Activated CD4-positive, alpha-beta memory T cell treated with anti-CD3 and anti-CD28 coated beads for 36 hours (primary cell): ENCODE measurements around the gene TMEM123. TPM values are rescaled to one million over a fixed set of nuclear protein-coding genes. Genes with fewer than 3 reads are reported as not detected.
"Not testable (repeated sequence)": the region's sequence is repeated elsewhere in the genome, so short reads cannot be mapped to it uniquely, and the experiment has no call there.

ENCODE experiments used
- CTCF ChIA-PET: fragments of 350-600 bp; sonication (Branson Sonifier 250); formaldehyde crosslinking; loops from one replicate; lab custom pipeline; 2021; ENCODE audit warnings: antibody characterized with exemption, inconsistent platforms; lab: Charles Lee
- POLR2A ChIA-PET: fragments of 350-600 bp; sonication (Branson Sonifier 250); formaldehyde crosslinking; loops from one replicate; lab custom pipeline; 2021; ENCODE audit warnings: antibody characterized with exemption; lab: Charles Lee
- DNase-seq: peaks from one replicate; pipeline ENCODE4 v3.0.0-alpha.2; 2020
- H3K27ac Mint-ChIP-seq: one replicate; pipeline ENCODE4 v1.8.0; 2021; ENCODE audit warnings: mixed read lengths
- H3K27me3 Mint-ChIP-seq: one replicate; pipeline ENCODE4 v1.8.0; 2021; ENCODE audit warnings: mixed read lengths
- H3K36me3 Mint-ChIP-seq: one replicate; pipeline ENCODE4 v1.8.0; 2021; ENCODE audit warnings: mixed read lengths
- H3K4me1 Mint-ChIP-seq: one replicate; pipeline ENCODE4 v1.8.0; 2021; ENCODE audit warnings: low read depth, mixed read lengths
- H3K4me3 Mint-ChIP-seq: one replicate; pipeline ENCODE4 v1.8.0; 2021; ENCODE audit warnings: mild to moderate bottlenecking, mixed read lengths
- H3K9me3 Mint-ChIP-seq: one replicate; pipeline ENCODE4 v1.8.0; 2021; ENCODE audit warnings: mixed read lengths
- intact Hi-C: fragments of 100-400 bp; cut with micrococcal nuclease; formaldehyde crosslinking; loops from one replicate; pipeline ENCODE4 v1.15.1; 2023
- total RNA-seq, 2 experiments: library from RNA; stranded (reverse); gene quantifications; one replicate each; pipeline ENCODE4 v1.2.3, GENCODE V29; 2021

The TMEM123 gene
- total RNA-seq, 2 experiments from 2014 or later = 175 to 180 TPM

DNA sequence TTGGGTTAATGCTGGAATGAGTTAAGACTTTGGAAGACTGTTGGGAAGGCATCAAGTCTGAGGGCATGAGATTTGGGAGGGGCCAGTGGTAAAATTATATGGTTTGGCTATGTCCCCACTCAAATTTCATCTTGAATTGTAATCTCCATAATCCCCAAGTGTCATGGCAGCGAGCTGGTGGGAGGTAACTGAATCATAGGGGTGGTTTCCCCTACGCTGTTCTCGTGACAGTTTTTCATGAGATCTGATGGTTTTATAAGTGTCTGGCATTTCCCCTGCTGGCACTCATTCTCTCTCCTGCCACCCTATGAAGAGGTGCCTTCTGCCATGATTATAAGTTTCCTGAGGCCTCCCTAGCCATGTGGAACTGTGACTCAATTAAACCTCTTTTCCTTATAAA is 19.0 kb downstream of the TMEM123 start:
- POLR2A ChIA-PET, CTCF ChIA-PET, H3K27me3 Mint-ChIP-seq, H3K4me3 Mint-ChIP-seq, intact Hi-C loops, DNase-seq: not testable (repeated sequence)
- peak overlapping the region; percentile 29 for H3K27ac Mint-ChIP-seq
- H3K4me1 Mint-ChIP-seq = peaks cover 80% of the 10 kb centered on the region
- H3K9me3 Mint-ChIP-seq = peaks cover 28% of the 10 kb centered on the region
- H3K36me3 Mint-ChIP-seq = peaks cover 70% of the 10 kb centered on the region

DNA sequence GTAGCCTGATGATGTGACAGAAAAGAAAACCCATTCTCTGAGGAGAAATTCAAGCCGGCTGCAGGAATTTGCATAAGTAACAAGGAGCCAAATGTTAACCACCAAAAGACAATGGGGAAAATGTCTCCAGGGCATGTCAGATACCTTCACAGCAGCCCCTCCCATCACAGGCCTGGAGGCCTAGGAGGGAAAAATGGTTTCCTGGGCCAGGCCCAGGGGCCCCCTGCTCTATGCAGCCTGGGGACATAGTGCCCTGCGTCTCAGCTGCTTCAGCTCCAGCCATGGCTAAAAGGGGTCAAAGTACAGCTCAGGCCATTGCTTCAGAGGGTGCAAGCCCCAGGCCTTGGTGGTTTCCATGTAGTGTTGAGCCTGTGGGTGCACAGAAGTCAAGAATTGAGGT is 20.0 kb downstream of the TMEM123 start:
- H3K27me3 Mint-ChIP-seq, DNase-seq, intact Hi-C loops, CTCF ChIA-PET, H3K4me3 Mint-ChIP-seq, POLR2A ChIA-PET: not testable (repeated sequence)
- Mint-ChIP-seq H3K4me1 (peaks cover 73% of the 10 kb centered on the region), H3K36me3 (peaks cover 62% of the 10 kb centered on the region), H3K9me3 (peaks cover 28% of the 10 kb centered on the region), H3K27ac (peak overlapping the region; percentile 68)

DNA sequence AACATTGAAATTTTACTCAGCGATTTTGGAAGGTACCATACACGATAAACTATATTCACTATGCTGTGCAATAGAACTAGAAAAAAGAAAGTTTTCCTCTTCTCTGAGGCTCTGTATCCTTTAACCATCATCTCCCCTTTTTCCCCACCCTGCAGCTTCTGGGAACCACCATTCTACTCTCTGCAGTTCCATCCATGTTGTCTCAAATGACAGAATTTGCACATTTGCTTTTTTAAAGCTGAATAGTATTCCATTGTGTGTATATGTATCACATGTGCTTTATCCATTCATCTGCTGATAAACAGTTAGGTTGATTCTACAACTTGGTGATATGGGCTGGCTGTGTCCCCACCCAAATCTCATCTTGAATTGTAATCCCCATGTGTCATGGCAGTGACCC is 21.2 kb downstream of the TMEM123 start:
- Mint-ChIP-seq H3K27ac (peak overlapping the region; percentile 74), H3K9me3 (peaks cover 28% of the 10 kb centered on the region), H3K27me3 (no peaks in the 10 kb centered on the region), H3K4me3 (no peak overlapping the region), H3K36me3 (peaks cover 56% of the 10 kb centered on the region), H3K4me1 (peaks cover 70% of the 10 kb centered on the region)
- no peak for DNase-seq
- intact Hi-C loops = no loop called here
- CTCF ChIA-PET = interaction anchor here (1.9 kb wide), 1 partner anchor 20 kb away, joined by 6 read pairs; no protein-coding TSS in a partner anchor
- POLR2A ChIA-PET = no interaction called here

DNA sequence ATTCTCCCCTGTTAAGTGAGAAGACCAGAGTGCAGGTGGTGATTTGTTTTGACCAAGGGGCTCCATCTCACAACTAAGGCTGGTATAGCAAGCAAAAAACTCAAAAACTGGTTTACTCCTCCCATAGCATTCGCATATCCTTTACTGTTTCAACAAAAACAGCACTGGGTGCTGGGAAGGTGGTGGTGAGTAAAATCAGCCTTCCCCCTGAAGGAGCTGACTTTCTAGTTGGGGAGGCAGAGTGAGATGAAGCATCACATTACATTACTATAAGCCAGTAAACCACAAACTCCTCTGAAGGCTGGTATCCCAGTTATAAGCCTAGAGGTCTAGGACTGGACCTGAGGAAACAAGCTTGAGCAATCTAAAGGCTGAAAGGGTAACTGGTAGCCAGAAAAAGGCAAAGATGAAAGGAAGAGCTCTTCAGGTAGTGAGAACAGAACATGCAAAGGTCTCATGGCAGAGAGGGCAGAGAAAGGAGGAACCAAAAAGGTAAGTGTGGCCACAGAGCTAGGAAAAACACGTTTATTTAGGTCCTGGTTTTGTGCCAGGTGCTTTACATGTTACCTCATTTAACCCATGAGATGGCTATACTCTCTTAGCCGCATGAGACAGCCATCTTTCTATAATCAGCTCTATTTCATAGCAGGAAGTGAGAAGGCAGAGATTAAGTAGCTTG is 22.3 kb downstream of the TMEM123 start:
- Mint-ChIP-seq H3K27ac (peak overlapping the region; percentile 94), H3K4me3 (peak overlapping the region; percentile 45), H3K4me1 (peaks cover 69% of the 10 kb centered on the region), H3K9me3 (peaks cover 28% of the 10 kb centered on the region), H3K27me3 (no peaks in the 10 kb centered on the region), H3K36me3 (peaks cover 48% of the 10 kb centered on the region)
- intact Hi-C loops = loop anchor here (1.0 kb wide), 6 partner anchors 9 to 83 kb away; partner anchors contain the start of gene BIRC2
- DNase-seq = peak; percentile 74
- POLR2A ChIA-PET = interaction anchor here (0.9 to 1.4 kb wide), 2 partner anchors 10 to 21 kb away, joined by 3 to 7 read pairs; no protein-coding TSS in a partner anchor
- CTCF ChIA-PET = interaction anchor here (1.0 to 1.9 kb wide), 6 partner anchors 20 to 40 kb away, joined by 3 to 7 read pairs (median 4); partner anchors contain the start of gene TMEM123

DNA sequence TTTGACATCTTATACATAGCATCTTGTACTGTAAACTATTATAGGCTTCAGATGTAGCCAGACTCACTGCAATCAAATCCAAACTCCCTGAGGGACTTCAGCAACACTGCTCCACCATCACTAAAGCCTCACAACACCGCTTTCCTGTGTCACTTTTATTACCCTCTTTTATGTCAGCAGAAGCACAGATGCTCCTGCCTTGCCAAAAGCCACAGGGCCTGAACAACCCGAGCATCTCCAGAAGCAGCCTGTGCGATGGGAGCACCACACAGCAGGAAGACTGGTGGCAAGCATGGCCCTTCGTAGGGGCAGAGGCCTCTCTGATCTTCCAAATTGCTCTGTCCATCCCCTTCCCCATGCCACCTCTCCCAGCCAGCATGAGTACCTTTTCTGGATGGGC is 22.9 kb downstream of the TMEM123 start:
- Mint-ChIP-seq H3K27me3 (no peaks in the 10 kb centered on the region), H3K4me3 (no peak overlapping the region), H3K36me3 (peaks cover 46% of the 10 kb centered on the region), H3K9me3 (peaks cover 27% of the 10 kb centered on the region), H3K27ac (peak overlapping the region; percentile 94), H3K4me1 (peaks cover 72% of the 10 kb centered on the region)
- CTCF ChIA-PET = interaction anchor here (1.1 to 1.9 kb wide), 5 partner anchors 20 to 39 kb away, joined by 3 to 7 read pairs (median 5); partner anchors contain the start of gene TMEM123
- no peak for DNase-seq
- POLR2A ChIA-PET = interaction anchor here (0.9 to 1.4 kb wide), 2 partner anchors 9 to 22 kb away, joined by 3 to 7 read pairs; no protein-coding TSS in a partner anchor
- intact Hi-C loops = loop anchor here (1.0 kb wide), 6 partner anchors 10 to 82 kb away; partner anchors contain the start of gene BIRC2

DNA sequence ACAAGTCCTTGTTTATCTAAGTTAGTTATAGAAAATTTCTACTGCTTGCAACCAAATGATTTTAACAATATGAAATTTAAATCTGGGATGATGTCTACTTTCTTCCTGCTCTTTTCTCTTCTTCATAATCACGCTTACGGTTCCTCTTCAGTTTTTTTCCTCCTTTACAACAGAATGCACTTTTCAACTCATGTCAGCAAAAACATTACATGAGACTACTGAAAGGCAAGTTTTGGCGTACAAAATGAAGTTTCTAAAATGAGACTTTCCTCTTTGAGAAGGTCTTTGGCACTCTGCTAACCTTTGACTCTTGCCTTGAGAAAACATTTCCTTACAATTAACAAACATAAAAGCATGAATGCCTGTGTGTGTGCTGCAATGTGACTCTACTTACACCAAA is 23.3 kb downstream of the TMEM123 start:
- Mint-ChIP-seq H3K27me3 (no peaks in the 10 kb centered on the region), H3K9me3 (peaks cover 24% of the 10 kb centered on the region), H3K27ac (peak overlapping the region; percentile 94), H3K4me3 (no peak overlapping the region), H3K4me1 (peaks cover 73% of the 10 kb centered on the region), H3K36me3 (peaks cover 42% of the 10 kb centered on the region)
- intact Hi-C loops = no loop called here
- ChIA-PET CTCF (no interaction called here), POLR2A (no interaction called here)
- no peak for DNase-seq

DNA sequence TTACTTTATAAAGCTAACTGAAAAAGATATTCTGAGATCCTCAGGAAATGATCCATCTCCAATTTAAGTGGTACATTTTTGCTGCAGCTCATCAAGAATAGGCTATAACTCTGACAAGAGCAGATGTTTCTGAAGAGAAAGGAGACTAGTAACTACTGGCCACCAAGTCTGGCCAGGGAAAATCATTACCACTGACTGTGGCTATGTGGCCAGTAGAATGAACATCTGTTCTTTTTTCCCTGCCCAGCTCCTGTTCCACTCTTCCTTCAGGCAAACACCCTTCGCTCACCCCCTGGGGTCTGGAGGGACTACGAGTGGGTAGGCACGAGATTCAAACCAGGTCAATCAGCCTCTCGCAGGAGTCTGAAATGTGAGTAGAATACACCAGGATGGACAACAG is 23.9 kb downstream of the TMEM123 start:
- H3K4me3 Mint-ChIP-seq = no peak overlapping the region

DNA sequence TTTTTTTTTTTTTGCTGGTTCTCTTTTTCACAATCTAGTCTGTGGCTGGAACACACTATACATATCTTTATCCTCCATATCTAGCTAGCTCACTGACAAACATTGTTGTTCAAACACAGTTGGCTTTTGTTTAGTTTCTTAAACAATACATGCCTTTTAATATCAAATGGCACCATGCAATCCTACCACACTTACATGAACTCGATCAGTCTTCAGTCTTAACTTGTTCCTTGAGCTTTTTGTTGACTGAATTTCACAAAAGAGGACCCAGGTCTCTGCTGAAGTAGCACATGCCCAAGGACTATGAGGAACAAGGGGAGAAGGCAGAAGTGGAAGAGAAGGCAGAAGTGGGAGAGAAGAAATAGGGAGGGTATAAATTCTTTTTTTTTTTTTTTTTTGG is 25.5 kb downstream of the TMEM123 start:
- ChIA-PET POLR2A (interaction anchor here (0.8 kb wide), 1 partner anchor 25 kb away, joined by 3 read pairs; no protein-coding TSS in a partner anchor), CTCF (interaction anchor here (0.8 to 3.1 kb wide), 3 partner anchors 33 to 85 kb away, joined by 3 to 11 read pairs (median 3); no protein-coding TSS in a partner anchor)
- Mint-ChIP-seq H3K4me1 (peaks cover 80% of the 10 kb centered on the region), H3K27me3 (no peaks in the 10 kb centered on the region), H3K9me3 (peaks cover 7% of the 10 kb centered on the region), H3K4me3 (no peak overlapping the region), H3K27ac (peak overlapping the region; percentile 59), H3K36me3 (peaks cover 21% of the 10 kb centered on the region)
- intact Hi-C loops = no loop called here
- DNase-seq = no peak

More for the DNA sequence above, 23.9 kb downstream of the TMEM123 start:
- Mint-ChIP-seq H3K4me1 (peaks cover 71% of the 10 kb centered on the region), H3K36me3 (peaks cover 37% of the 10 kb centered on the region), H3K27ac (peak overlapping the region; percentile 94), H3K27me3 (no peaks in the 10 kb centered on the region), H3K9me3 (peaks cover 22% of the 10 kb centered on the region)
- intact Hi-C loops = no loop called here
- CTCF ChIA-PET = interaction anchor here (0.6 kb wide), 2 partner anchors 34 to 192 kb away, joined by 3 read pairs; no protein-coding TSS in a partner anchor
- no peak for DNase-seq
- POLR2A ChIA-PET = interaction anchor here (0.6 kb wide), 1 partner anchor 102 kb away, joined by 4 read pairs; no protein-coding TSS in a partner anchor

DNA sequence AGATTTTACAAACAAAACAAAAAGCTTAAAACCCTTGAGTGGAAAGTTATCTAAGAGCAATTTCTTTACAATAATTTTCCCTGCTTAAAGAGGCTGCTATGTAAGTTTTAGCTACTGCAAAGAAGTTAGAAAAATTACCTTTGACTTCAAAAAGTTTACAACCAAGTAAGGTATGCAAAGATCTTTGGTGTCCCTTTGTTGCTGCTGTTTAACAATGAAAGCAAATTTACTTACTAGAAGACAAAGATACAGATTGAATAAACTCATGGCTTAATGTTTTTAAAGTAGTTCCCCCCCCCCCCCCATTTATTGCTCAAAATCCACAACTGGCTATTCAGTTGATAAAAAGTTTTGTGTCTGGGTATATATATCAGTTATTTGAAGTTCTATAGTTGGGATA is 26.0 kb downstream of the TMEM123 start:
- H3K27me3 Mint-ChIP-seq = no peaks in the 10 kb centered on the region
- peaks cover 16% of the 10 kb centered on the region for H3K36me3 Mint-ChIP-seq
- H3K4me3 Mint-ChIP-seq = no peak overlapping the region
- no peak overlapping the region for H3K27ac Mint-ChIP-seq
- intact Hi-C loops = no loop called here
- ChIA-PET POLR2A (interaction anchor here (0.8 kb wide), 1 partner anchor 25 kb away, joined by 3 read pairs; no protein-coding TSS in a partner anchor), CTCF (interaction anchor here (1.0 to 3.1 kb wide), 2 partner anchors 32 to 36 kb away, joined by 3 to 11 read pairs; no protein-coding TSS in a partner anchor)
- H3K9me3 Mint-ChIP-seq = peaks cover 2% of the 10 kb centered on the region
- peaks cover 80% of the 10 kb centered on the region for H3K4me1 Mint-ChIP-seq
- no peak for DNase-seq

DNA sequence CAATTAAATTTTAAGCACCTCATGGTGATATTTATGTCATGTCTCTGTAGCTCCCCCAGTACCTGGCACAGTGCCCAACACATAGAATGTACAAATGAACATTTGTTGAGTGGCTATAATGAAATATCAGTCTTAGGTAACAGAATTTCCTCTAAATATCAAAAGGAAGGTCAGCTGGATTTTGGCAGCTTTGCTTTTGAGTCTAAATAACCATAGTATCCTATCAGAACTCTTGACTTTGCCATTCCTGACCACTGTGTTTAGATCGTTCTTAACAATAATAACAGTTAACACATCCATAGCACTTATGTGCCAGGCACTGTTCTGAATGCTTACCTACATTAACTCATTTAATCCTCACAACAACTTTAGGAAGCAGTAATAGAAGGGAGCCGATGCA is 26.6 kb downstream of the TMEM123 start:
- intact Hi-C loops = no loop called here
- DNase-seq = no peak
- CTCF ChIA-PET = interaction anchor here (1.0 to 3.1 kb wide), 2 partner anchors 32 to 36 kb away, joined by 3 to 11 read pairs; no protein-coding TSS in a partner anchor
- no peaks in the 10 kb centered on the region for H3K9me3 Mint-ChIP-seq
- no peaks in the 10 kb centered on the region for H3K27me3 Mint-ChIP-seq
- no peak overlapping the region for H3K27ac Mint-ChIP-seq
- H3K36me3 Mint-ChIP-seq = peaks cover 16% of the 10 kb centered on the region
- POLR2A ChIA-PET = no interaction called here
- peaks cover 83% of the 10 kb centered on the region for H3K4me1 Mint-ChIP-seq
- no peak overlapping the region for H3K4me3 Mint-ChIP-seq

DNA sequence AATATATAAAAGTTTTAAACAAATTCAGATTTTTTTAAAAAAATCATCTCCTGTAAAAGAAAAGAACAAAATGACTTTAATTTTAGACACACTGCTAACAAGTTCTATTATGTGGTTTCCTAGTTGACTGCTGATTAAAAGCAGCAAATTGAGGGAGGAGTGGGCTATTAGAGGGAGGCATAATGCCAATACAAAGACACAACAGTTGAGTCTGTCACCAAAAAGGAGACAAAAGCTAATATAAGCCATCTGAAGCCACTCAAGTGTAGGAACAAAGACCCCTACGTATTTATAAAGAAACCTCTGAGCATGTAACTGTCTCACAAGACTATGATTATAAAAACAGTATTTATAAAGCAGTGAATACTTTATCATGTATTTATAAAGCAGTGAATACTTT is 28.6 kb downstream of the TMEM123 start:
- Mint-ChIP-seq H3K27ac (no peak overlapping the region), H3K4me1 (peaks cover 81% of the 10 kb centered on the region), H3K4me3 (no peak overlapping the region), H3K27me3 (no peaks in the 10 kb centered on the region), H3K9me3 (peaks cover 2% of the 10 kb centered on the region), H3K36me3 (peaks cover 23% of the 10 kb centered on the region)
- DNase-seq = no peak
- POLR2A ChIA-PET = no interaction called here
- intact Hi-C loops = no loop called here
- CTCF ChIA-PET = interaction anchor here (1.1 to 2.6 kb wide), 4 partner anchors 28 to 136 kb away, joined by 3 to 7 read pairs (median 5); no protein-coding TSS in a partner anchor
